Esophagus squamous epithelium (tissue), 5 donors: ENCODE measurements around the gene GSDMA. TPM values are rescaled to one million over a fixed set of nuclear protein-coding genes. Genes with fewer than 3 reads are reported as not detected.

Experiments used
- DNase-seq: peaks from one replicate; lab custom pipeline; 2025; lab: John Stamatoyannopoulos, UW
- H3K27ac ChIP-seq, 4 donors: fragments of 200-600 bp; sonication (generic); one replicate each; pipeline ENCODE4 v1.5.1; 2016 to 2019; ENCODE audit warnings: mild to moderate bottlenecking in 1 of 4
- H3K27me3 ChIP-seq, 4 donors: fragments of 200-600 bp; sonication (generic); 1 replicate in 3 of 4; 2 replicates in 1 of 4; pipeline versions ENCODE4 v1.5.1 to v1.6.0; 2017 to 2021; ENCODE audit warnings: antibody characterized with exemption in 1 of 4
- H3K36me3 ChIP-seq, 3 donors: fragments of 200-600 bp; sonication (generic); one replicate each; pipeline ENCODE4 v1.5.1; 2016 to 2019
- H3K4me1 ChIP-seq, 3 donors: fragments of 200-600 bp; sonication (generic); one replicate each; pipeline ENCODE4 v1.5.1; 2017 to 2019
- H3K4me3 ChIP-seq, 4 donors: fragments of 200-600 bp; sonication (generic); 1 replicate in 3 of 4; 2 replicates in 1 of 4; pipeline ENCODE4 v1.5.1; 2016 to 2019; ENCODE audit warnings: mild to moderate bottlenecking in 2 of 4, moderate library complexity in 1 of 4
- H3K9me3 ChIP-seq, 3 donors: fragments of 200-600 bp; sonication (generic); one replicate each; pipeline ENCODE4 v1.5.1; 2016 to 2019
- CTCF ChIP-seq, 6 experiments: fragments of 450-650 bp in 4 of 6; fragments of 200-600 bp in 2 of 6; sonication (generic) in 2 of 6; IDR thresholded peaks; one replicate each; pipeline ENCODE4 v1.5.1; 2016 to 2019; ENCODE audit warnings: antibody characterized with exemption in 6 of 6, mild to moderate bottlenecking in 4 of 6, moderate library complexity in 4 of 6
- POLR2A ChIP-seq, 4 donors: fragments of 450-650 bp; IDR thresholded peaks; one replicate each; pipeline ENCODE4 v1.6.1; 2017; ENCODE audit warnings: antibody characterized with exemption in 4 of 4, mild to moderate bottlenecking in 4 of 4, moderate library complexity in 3 of 4
- WGBS, 2 donors: methylation state at CpG; one replicate each; pipeline ENCODE4 v1.1.5; 2018; 5-methylcytosine and 5-hydroxymethylcytosine counted together
- intact Hi-C: fragments of 100-400 bp; cut with DNase I; formaldehyde crosslinking; loops from one replicate; pipeline ENCODE4 v1.15.0; 2022
- total RNA-seq, 4 donors: library from RNA; depleted of rRNA; stranded (reverse); fragments of >200 nt; gene quantifications; one replicate each; pipeline ENCODE4 v1.1.0, GENCODE V29; 2016
- donor health status: DM: yes; HTN: yes; CAD: no.

The GSDMA gene
- total RNA-seq, 4 donors from 2014 or later = 1.1 to 3.0 (median 1.8) TPM

GRCh38 chr17:39988206-39988810 is 25.5 kb downstream of the GSDMA start:
- no peak for TF ChIP-seq CTCF (IDR thresholded peaks at IDR 0.05)
- TF ChIP-seq POLR2A (IDR thresholded peaks at IDR 0.05) = no peak

GRCh38 chr17:39994448-39994847 is 31.6 kb downstream of the GSDMA start:
- H3K4me1 ChIP-seq = peaks cover 0 to 26% (median 0%) of the 10 kb centered on the region in 3 donors
- DNase-seq = no peak
- no peaks in the 10 kb centered on the region for H3K27me3 ChIP-seq
- H3K36me3 ChIP-seq = peaks cover 48 to 93% (median 69%) of the 10 kb centered on the region in 3 donors
- WGBS, 2 donors = 87 to 100% methylated on average over 3 to 5 of the region's 11 CpGs
- no peak overlapping the region for H3K4me3 ChIP-seq
- H3K27ac ChIP-seq = peak overlapping the region in 1 of 4 donors; percentile 58
- intact Hi-C loops = no loop called here
- H3K9me3 ChIP-seq = no peaks in the 10 kb centered on the region
- TF ChIP-seq POLR2A (IDR thresholded peaks at IDR 0.05) (no peak), CTCF (IDR thresholded peaks at IDR 0.05) (no peak)

More at GRCh38 chr17:39988206-39988810, 25.5 kb downstream of the GSDMA start:
- no peaks in the 10 kb centered on the region for H3K27me3 ChIP-seq
- no peak overlapping the region for H3K27ac ChIP-seq
- H3K4me1 ChIP-seq = peaks cover 0 to 3% (median 0%) of the 10 kb centered on the region in 3 donors
- no peak for DNase-seq
- WGBS, 2 donors = 83 to 85% methylated on average over 8 to 11 of the region's 11 CpGs
- intact Hi-C loops = no loop called here
- no peak overlapping the region for H3K4me3 ChIP-seq
- H3K36me3 ChIP-seq = peaks cover 67 to 99% (median 78%) of the 10 kb centered on the region in 3 donors
- H3K9me3 ChIP-seq = no peaks in the 10 kb centered on the region

GRCh38 chr17:39995438-39995837 is 32.6 kb downstream of the GSDMA start:
- WGBS, 2 donors = 56 to 77% methylated on average over 3 of the region's 6 CpGs
- peak overlapping the region in 2 of 4 donors; percentile 34 to 58 for H3K27ac ChIP-seq
- H3K4me3 ChIP-seq = no peak overlapping the region

GRCh38 chr17:39996162-39996561 is 33.4 kb downstream of the GSDMA start:
- Histone ChIP-seq H3K4me3 (no peak overlapping the region), H3K36me3 (peaks cover 34 to 76% (median 51%) of the 10 kb centered on the region in 3 donors), H3K27me3 (no peaks in the 10 kb centered on the region), H3K9me3 (no peaks in the 10 kb centered on the region), H3K27ac (peak overlapping the region in 2 of 4 donors; percentile 34 to 58), H3K4me1 (peaks cover 0 to 26% (median 0%) of the 10 kb centered on the region in 3 donors)
- TF ChIP-seq CTCF (IDR thresholded peaks at IDR 0.05) = no peak
- TF ChIP-seq POLR2A (IDR thresholded peaks at IDR 0.05) = no peak
- intact Hi-C loops = no loop called here
- WGBS, 2 donors = 73% methylated on average over 6 of the region's 8 CpGs; no CpG with 5 or more reads in 1 of the 2 donors
- DNase-seq = no peak

More at GRCh38 chr17:39995438-39995837, 32.6 kb downstream of the GSDMA start:
- Histone ChIP-seq H3K27me3 (no peaks in the 10 kb centered on the region), H3K9me3 (no peaks in the 10 kb centered on the region), H3K36me3 (peaks cover 38 to 83% (median 59%) of the 10 kb centered on the region in 3 donors), H3K4me1 (peaks cover 0 to 26% (median 0%) of the 10 kb centered on the region in 3 donors)
- no peak for DNase-seq
- TF ChIP-seq CTCF (IDR thresholded peaks at IDR 0.05) = no peak
- TF ChIP-seq POLR2A (IDR thresholded peaks at IDR 0.05) = no peak
- intact Hi-C loops = no loop called here

- Histone ChIP-seq H3K9me3 (no peaks in the 10 kb centered on the region), H3K36me3 (peaks cover 34 to 70% (median 47%) of the 10 kb centered on the region in 3 donors), H3K4me3 (no peak overlapping the region), H3K27me3 (no peaks in the 10 kb centered on the region), H3K4me1 (peaks cover 0 to 26% (median 0%) of the 10 kb centered on the region in 3 donors), H3K27ac (peak overlapping the region in 3 of 4 donors; percentile 18 to 34 (median 21))
- intact Hi-C loops = no loop called here
- WGBS, 2 donors = 52 to 55% methylated on average over 5 to 6 of the region's 6 CpGs
- TF ChIP-seq POLR2A (IDR thresholded peaks at IDR 0.05) = no peak
- TF ChIP-seq CTCF (IDR thresholded peaks at IDR 0.05) = no peak
- no peak for DNase-seq
These were observed 34.0 kb downstream of the GSDMA start for GRCh38 chr17:39996800-39997199.
